ENCODE measurements around the gene MCM7. TPM values are rescaled to one million over a fixed set of nuclear protein-coding genes. Genes with fewer than 3 reads are reported as not detected.

The MCM7 gene
- total and polyA plus RNA-seq, 2 of the 13 experiments (the other 11 are each of a cell fraction or from before 2014, with no cell fraction given): 84.5 to 214 TPM

DNA sequence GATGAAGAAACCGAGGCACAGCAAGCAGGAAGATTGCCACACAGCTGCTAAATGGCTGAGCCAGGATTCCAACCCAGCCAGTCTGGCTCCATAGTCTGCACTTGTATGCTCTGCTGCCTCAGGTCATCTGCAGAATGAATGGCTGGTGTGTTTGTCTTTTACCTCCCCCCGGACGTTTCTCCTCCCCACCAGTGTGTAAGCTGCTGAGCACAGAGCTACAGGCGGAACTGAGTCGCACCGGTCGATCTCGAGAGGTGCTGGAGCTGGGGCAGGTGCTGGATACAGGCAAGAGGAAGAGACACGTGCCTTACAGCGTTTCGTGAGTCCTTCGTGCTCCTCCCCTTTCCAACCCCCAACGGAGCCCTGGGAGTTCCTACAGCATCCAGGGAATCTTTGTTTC lies 20.9 kb upstream of the MCM7 start (continued):
- TF ChIP-seq AHDC1 (CRISPR knock-in tag; IDR thresholded peaks at IDR 0.05; ENCODE audit: borderline replicate concordance) (no peak), NCOA5 (CRISPR knock-in tag; IDR thresholded peaks at IDR 0.05) (no peak), ZNF790 (CRISPR knock-in tag; IDR thresholded peaks at IDR 0.05; ENCODE audit: borderline replicate concordance) (no peak), ZNF12 (CRISPR knock-in tag; IDR thresholded peaks at IDR 0.05) (0 out of 2 replicates have a peak, but pooled peaks have one; percentile 25), KDM6A (CRISPR knock-in tag; IDR thresholded peaks at IDR 0.05; ENCODE audit: low read depth) (no peak), ZNF17 (CRISPR knock-in tag; IDR thresholded peaks at IDR 0.05) (no peak), ZNF264 (CRISPR knock-in tag; IDR thresholded peaks at IDR 0.05) (0 out of 2 replicates have a peak, but pooled peaks have one; percentile 31), CHD4 (IDR thresholded peaks at IDR 0.05; ENCODE audit: borderline replicate concordance, low read length) (no peak), KLF11 (CRISPR knock-in tag; IDR thresholded peaks at IDR 0.05) (no peak), NFIB (CRISPR knock-in tag; IDR thresholded peaks at IDR 0.05; ENCODE audit: borderline replicate concordance) (no peak), RARA (CRISPR knock-in tag; IDR thresholded peaks at IDR 0.05) (peak; percentile 52; the same call in 1 of the 2 replicates), HOXA3 (CRISPR knock-in tag; IDR thresholded peaks at IDR 0.05) (peak; percentile 70), ARNT2 (CRISPR knock-in tag; IDR thresholded peaks at IDR 0.05; ENCODE audit: low read depth) (peak; percentile 54; the same call in 1 of the 2 replicates), PRMT3 (CRISPR knock-in tag; IDR thresholded peaks at IDR 0.05; ENCODE audit: borderline replicate concordance, low read depth) (no peak), ZBTB42 (CRISPR knock-in tag; IDR thresholded peaks at IDR 0.05) (no peak), HNRNPL (IDR thresholded peaks at IDR 0.05; ENCODE audit: low read depth, low read length) (no peak), STAT6 (CRISPR knock-in tag; IDR thresholded peaks at IDR 0.05; ENCODE audit: borderline replicate concordance) (no peak), TOPORS (CRISPR knock-in tag; IDR thresholded peaks at IDR 0.05) (no peak), TSC22D2 (CRISPR knock-in tag; IDR thresholded peaks at IDR 0.05; ENCODE audit: borderline replicate concordance) (no peak), ZNF354B (CRISPR knock-in tag; IDR thresholded peaks at IDR 0.05) (no peak)
- TF ChIP-seq, protein P1, sequence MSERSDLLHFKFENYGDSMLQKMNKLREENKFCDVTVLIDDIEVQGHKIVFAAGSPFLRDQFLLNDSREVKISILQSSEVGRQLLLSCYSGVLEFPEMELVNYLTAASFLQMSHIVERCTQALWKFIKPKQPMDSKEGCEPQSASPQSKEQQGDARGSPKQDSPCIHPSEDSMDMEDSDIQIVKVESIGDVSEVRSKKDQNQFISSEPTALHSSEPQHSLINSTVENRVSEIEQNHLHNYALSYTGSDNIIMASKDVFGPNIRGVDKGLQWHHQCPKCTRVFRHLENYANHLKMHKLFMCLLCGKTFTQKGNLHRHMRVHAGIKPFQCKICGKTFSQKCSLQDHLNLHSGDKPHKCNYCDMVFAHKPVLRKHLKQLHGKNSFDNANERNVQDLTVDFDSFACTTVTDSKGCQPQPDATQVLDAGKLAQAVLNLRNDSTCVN (CRISPR knock-in tag; IDR thresholded peaks at IDR 0.05; ENCODE audit: borderline replicate concordance): peak; percentile 49; the same call in 1 of the 2 replicates
- TF ChIP-seq, protein P2, sequence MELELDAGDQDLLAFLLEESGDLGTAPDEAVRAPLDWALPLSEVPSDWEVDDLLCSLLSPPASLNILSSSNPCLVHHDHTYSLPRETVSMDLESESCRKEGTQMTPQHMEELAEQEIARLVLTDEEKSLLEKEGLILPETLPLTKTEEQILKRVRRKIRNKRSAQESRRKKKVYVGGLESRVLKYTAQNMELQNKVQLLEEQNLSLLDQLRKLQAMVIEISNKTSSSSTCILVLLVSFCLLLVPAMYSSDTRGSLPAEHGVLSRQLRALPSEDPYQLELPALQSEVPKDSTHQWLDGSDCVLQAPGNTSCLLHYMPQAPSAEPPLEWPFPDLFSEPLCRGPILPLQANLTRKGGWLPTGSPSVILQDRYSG (CRISPR knock-in tag; IDR thresholded peaks at IDR 0.05): no peak

Measured in HepG2 (cell line).